Esophagus (tissue), 2 donors: Measurements from ENCODE around the gene ADRA2B. TPM values are rescaled to one million over a fixed set of nuclear protein-coding genes. Genes with fewer than 3 reads are reported as not detected.

Source experiments
- H3K27ac ChIP-seq, 2 donors: one replicate each; pipeline ENCODE4 v1.5.1; 2013; ENCODE audit warnings: low read depth in 2 of 2, mild to moderate bottlenecking in 2 of 2, inconsistent platforms in 1 of 2, low read length in 1 of 2, moderate library complexity in 1 of 2
- H3K27me3 ChIP-seq, 2 donors: one replicate each; pipeline ENCODE4 v1.6.1; 2013; ENCODE audit warnings: low read length in 2 of 2, control low read depth in 1 of 2, mild to moderate bottlenecking in 1 of 2; ENCODE audit not compliant: insufficient read depth in 2 of 2, control insufficient read depth in 1 of 2
- H3K36me3 ChIP-seq, 2 donors: one replicate each; pipeline ENCODE4 v1.6.1; 2013; ENCODE audit warnings: low read length in 1 of 2; ENCODE audit not compliant: control insufficient read depth in 2 of 2, insufficient read depth in 2 of 2
- H3K4me1 ChIP-seq, 2 donors: one replicate each; pipeline ENCODE4 v1.6.1; 2013; ENCODE audit warnings: low read length in 1 of 2; ENCODE audit not compliant: control insufficient read depth in 2 of 2, insufficient read depth in 2 of 2
- H3K4me3 ChIP-seq, 2 donors: one replicate each; pipeline ENCODE4 v1.5.1; 2013; ENCODE audit warnings: low read length in 2 of 2, mild to moderate bottlenecking in 2 of 2, low read depth in 1 of 2, moderate library complexity in 1 of 2
- H3K9me3 ChIP-seq, 2 donors: one replicate each; pipeline ENCODE4 v1.6.1; 2013; ENCODE audit warnings: mild to moderate bottlenecking in 2 of 2, low read depth in 1 of 2, low read length in 1 of 2, moderate library complexity in 1 of 2; ENCODE audit not compliant: control insufficient read depth in 2 of 2, insufficient read depth in 1 of 2
- WGBS, 2 donors: extraction: QIAGEN DNeasy Blood & Tissue Kit; methylation state at CpG; one replicate each; pipeline ENCODE4 v1.1.7; 2013; 5-methylcytosine and 5-hydroxymethylcytosine counted together
- polyA plus RNA-seq, 2 donors: library from polyadenylated mRNA; stranded (reverse); fragments of 200-250 nt; gene quantifications; one replicate each; pipeline ENCODE4 v1.2.3, GENCODE V29; 2013
- donor health status: healthy with polysubstance abuse.
- donor health status: Bipolar disorder and iron deficiency.

The ADRA2B gene
- polyA plus RNA-seq, 2 donors = 0.27 to 0.98 TPM

GRCh38 chr2:96136129-96136720, 19.9 kb upstream of the ADRA2B start:
- 80 to 87% methylated on average over 8 of the region's 8 CpGs for WGBS, 2 donors
- H3K27ac ChIP-seq = no peak overlapping the region
- peaks cover 0 to 11% of the 10 kb centered on the region in 2 donors for H3K4me1 ChIP-seq
- H3K9me3 ChIP-seq = no peaks in the 10 kb centered on the region
- H3K27me3 ChIP-seq = no peaks in the 10 kb centered on the region
- no peaks in the 10 kb centered on the region for H3K36me3 ChIP-seq
- H3K4me3 ChIP-seq = no peak overlapping the region

- Histone ChIP-seq H3K27me3 (no peaks in the 10 kb centered on the region), H3K4me3 (no peak overlapping the region), H3K9me3 (no peaks in the 10 kb centered on the region), H3K36me3 (no peaks in the 10 kb centered on the region), H3K4me1 (peaks cover 0 to 11% of the 10 kb centered on the region in 2 donors), H3K27ac (no peak overlapping the region)
- WGBS, 2 donors = 79 to 84% methylated on average over 5 of the region's 5 CpGs
These were observed 19.2 kb upstream of the ADRA2B start for GRCh38 chr2:96135621-96136020.

GRCh38 chr2:96135171-96135570, 18.8 kb upstream of the ADRA2B start:
- H3K4me1 ChIP-seq = peaks cover 0 to 11% of the 10 kb centered on the region in 2 donors
- no peaks in the 10 kb centered on the region for H3K27me3 ChIP-seq

GRCh38 chr2:96134421-96134820, 18.1 kb upstream of the ADRA2B start:
- H3K27me3 ChIP-seq = no peaks in the 10 kb centered on the region
- H3K36me3 ChIP-seq = no peaks in the 10 kb centered on the region
- peaks cover 0 to 11% of the 10 kb centered on the region in 2 donors for H3K4me1 ChIP-seq
- H3K9me3 ChIP-seq = no peaks in the 10 kb centered on the region
- H3K4me3 ChIP-seq = no peak overlapping the region
- H3K27ac ChIP-seq = no peak overlapping the region
- WGBS, 2 donors = 86 to 92% methylated on average over 11 of the region's 11 CpGs

More at GRCh38 chr2:96135171-96135570, 18.8 kb upstream of the ADRA2B start:
- H3K36me3 ChIP-seq = no peaks in the 10 kb centered on the region
- no peak overlapping the region for H3K27ac ChIP-seq
- no peak overlapping the region for H3K4me3 ChIP-seq
- 83% methylated on average over 9 of the region's 9 CpGs for WGBS, 2 donors
- no peaks in the 10 kb centered on the region for H3K9me3 ChIP-seq

- no peak overlapping the region for H3K27ac ChIP-seq
- WGBS, 2 donors = 92% methylated on average over 24 to 26 of the region's 26 CpGs
- peaks cover 0 to 3% of the 10 kb centered on the region in 2 donors for H3K4me1 ChIP-seq
- H3K4me3 ChIP-seq = no peak overlapping the region
- H3K36me3 ChIP-seq = no peaks in the 10 kb centered on the region
- no peaks in the 10 kb centered on the region for H3K27me3 ChIP-seq
- no peaks in the 10 kb centered on the region for H3K9me3 ChIP-seq
These were observed 15.7 kb upstream of the ADRA2B start for GRCh38 chr2:96131813-96132745.

- no peaks in the 10 kb centered on the region for H3K27me3 ChIP-seq
- 71 to 79% methylated on average over 10 of the region's 10 CpGs for WGBS, 2 donors
- H3K27ac ChIP-seq = no peak overlapping the region
- H3K4me1 ChIP-seq = peaks cover 0 to 3% of the 10 kb centered on the region in 2 donors
- H3K4me3 ChIP-seq = no peak overlapping the region
- no peaks in the 10 kb centered on the region for H3K36me3 ChIP-seq
- no peaks in the 10 kb centered on the region for H3K9me3 ChIP-seq
These were observed 14.9 kb upstream of the ADRA2B start for GRCh38 chr2:96131152-96131812.

- Histone ChIP-seq H3K4me1 (peaks cover 0 to 3% of the 10 kb centered on the region in 2 donors), H3K9me3 (no peaks in the 10 kb centered on the region), H3K4me3 (no peak overlapping the region), H3K27me3 (no peaks in the 10 kb centered on the region), H3K36me3 (no peaks in the 10 kb centered on the region), H3K27ac (no peak overlapping the region)
- 94 to 95% methylated on average over 4 of the region's 4 CpGs for WGBS, 2 donors
These were observed 14.1 kb upstream of the ADRA2B start for GRCh38 chr2:96130483-96130882.

- Histone ChIP-seq H3K27ac (no peak overlapping the region), H3K9me3 (no peaks in the 10 kb centered on the region), H3K36me3 (no peaks in the 10 kb centered on the region), H3K4me3 (no peak overlapping the region), H3K27me3 (no peaks in the 10 kb centered on the region), H3K4me1 (peaks cover 0 to 3% of the 10 kb centered on the region in 2 donors)
- whole genome bisulfite sequencing, 2 donors = 87% methylated on average over 16 of the region's 16 CpGs
These were observed 13.3 kb upstream of the ADRA2B start for GRCh38 chr2:96129528-96130120.

- Histone ChIP-seq H3K27me3 (no peaks in the 10 kb centered on the region), H3K4me1 (peaks cover 0 to 3% of the 10 kb centered on the region in 2 donors), H3K36me3 (no peaks in the 10 kb centered on the region), H3K27ac (no peak overlapping the region), H3K9me3 (no peaks in the 10 kb centered on the region), H3K4me3 (no peak overlapping the region)
- 82 to 86% methylated on average over 6 of the region's 6 CpGs for WGBS, 2 donors
These were observed 12.1 kb upstream of the ADRA2B start for GRCh38 chr2:96128456-96128855.
